ENCODE data around the gene LPP. TPM values are rescaled to one million over a fixed set of nuclear protein-coding genes. Genes with fewer than 3 reads are reported as not detected.

The LPP gene
- polyA plus RNA-seq, 3 donors, result 26.4 to 31.9 (median 28.6) TPM

DNA sequence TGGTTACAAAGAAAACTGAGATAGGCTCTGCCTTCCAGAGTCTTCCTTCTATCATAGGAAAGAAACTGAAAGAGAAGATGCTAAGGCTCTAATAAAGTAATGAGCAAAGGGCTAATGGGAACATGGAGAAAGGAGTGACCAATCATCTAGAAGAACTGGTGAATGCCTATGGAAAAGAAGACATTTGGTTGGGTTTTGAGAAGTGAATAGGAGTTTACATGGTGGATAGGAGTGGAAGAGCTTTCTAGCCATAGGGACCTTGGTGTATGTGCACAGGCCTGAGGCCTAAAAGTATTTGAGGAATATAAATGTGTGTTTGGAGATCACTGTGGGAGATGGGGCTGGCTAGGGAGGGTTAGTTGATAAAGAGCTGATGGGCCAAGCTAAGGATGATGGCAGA, 6.8 kb downstream of the LPP start:
- no peak for DNase-seq (ENCODE audit: extremely low read depth in 1 of 11, low read depth in 9 of 11, low spot score in 4 of 11)

DNA sequence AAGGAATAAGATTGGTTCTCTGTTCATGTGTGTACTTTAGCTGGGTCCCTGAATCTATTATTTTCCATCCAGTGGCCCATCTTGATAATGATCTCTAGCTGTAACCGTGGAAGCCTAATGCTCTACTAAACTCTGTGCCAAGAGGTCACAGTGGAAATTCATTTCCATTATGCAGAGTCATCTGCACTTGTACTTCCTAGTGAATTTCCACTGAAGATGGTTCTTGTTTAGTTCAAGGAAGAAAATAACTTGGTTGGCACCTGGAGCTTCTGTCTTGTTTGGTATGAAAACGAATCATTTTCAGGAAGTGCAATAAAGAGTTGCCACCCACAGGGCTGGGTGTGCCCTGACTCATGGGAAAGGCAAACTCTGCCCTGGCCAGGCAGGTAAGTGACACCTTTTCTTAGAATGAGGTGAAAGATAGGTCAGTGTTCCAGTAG, 10.3 kb downstream of the LPP start:
- DNase-seq (ENCODE audit: extremely low read depth in 1 of 11, low read depth in 9 of 11, low spot score in 4 of 11), result no peak

DNA sequence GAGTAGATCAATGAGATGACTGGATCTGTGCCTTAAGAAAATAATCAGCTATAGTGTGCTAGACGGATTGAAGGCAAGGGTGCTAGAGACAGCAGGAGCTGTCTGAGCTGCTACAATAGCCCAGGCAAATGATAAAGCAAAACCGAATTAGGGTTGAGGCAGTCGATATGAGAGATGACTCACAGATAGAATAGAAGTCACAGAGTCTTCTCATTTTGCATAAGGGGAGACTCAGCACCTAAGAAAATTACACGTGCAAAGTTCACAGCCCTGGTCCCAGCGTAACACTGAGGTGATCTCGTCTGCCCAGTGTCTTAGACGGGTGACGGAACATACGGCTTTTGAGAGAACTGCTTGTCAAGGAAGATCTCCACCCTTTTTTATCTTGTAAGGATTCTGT, 11.6 kb downstream of the LPP start:
- DNase-seq (ENCODE audit: extremely low read depth in 1 of 11, low read depth in 9 of 11, low spot score in 4 of 11), result no peak

DNA sequence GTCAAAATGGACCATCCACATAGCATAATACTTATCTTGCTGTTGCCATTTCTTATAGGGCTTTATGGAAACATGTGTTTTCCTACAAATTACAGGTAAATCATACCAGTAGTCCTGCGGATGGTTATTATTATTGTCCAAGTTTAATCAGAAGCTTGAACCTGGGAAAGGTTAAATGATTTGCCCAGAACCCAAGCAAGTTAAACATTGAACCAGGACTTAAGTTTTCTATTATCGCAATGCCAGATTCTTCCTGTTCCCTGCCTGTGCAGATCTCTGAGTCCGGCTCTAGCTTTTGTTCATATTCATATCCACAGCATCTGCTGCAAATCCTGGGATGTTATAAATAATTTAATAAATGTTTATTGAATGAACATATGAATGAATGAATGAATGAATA, 12.5 kb downstream of the LPP start:
- DNase-seq (ENCODE audit: extremely low read depth in 1 of 11, low read depth in 9 of 11, low spot score in 4 of 11), result no peak

DNA sequence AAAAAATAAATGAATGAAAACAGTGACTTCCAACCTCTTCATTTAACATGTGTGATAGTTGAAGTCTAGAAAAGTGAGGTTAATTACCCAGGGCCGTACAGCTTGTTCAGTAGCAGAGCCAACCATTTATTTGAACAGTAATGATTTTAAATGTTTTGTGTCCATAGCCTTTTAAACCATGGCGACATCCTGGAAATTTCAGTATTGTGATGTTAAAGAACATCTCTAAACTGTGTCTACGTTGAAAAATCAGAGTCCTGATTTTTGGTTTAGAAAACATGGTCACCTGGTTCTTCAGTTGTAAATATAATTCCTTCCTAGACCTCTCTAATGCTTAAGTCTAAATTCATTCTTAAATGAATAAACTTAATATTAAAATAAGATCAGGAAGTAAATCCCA, 14.2 kb downstream of the LPP start:
- no peak for DNase-seq (ENCODE audit: extremely low read depth in 1 of 11, low read depth in 9 of 11, low spot score in 4 of 11)

DNA sequence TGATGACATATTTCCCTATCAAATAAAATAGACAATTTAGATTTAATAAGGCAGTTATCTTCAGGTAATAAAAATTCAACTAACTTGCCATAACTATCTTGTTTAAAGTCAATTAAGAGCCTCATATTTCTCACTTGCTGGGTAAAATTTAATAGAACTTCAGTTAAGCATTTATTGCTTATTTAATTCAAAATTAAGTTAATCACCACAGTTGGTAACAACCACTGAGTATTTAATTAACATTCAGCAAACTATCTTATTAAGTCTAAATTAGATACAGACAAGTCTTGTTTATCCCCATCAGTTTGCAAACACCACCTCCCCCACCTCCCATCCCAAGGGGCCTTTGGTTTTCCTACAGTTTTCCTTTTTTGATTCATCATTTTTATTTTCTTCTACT, 14.7 kb downstream of the LPP start:
- DNase-seq (ENCODE audit: extremely low read depth in 1 of 11, low read depth in 9 of 11, low spot score in 4 of 11), result no peak

DNA sequence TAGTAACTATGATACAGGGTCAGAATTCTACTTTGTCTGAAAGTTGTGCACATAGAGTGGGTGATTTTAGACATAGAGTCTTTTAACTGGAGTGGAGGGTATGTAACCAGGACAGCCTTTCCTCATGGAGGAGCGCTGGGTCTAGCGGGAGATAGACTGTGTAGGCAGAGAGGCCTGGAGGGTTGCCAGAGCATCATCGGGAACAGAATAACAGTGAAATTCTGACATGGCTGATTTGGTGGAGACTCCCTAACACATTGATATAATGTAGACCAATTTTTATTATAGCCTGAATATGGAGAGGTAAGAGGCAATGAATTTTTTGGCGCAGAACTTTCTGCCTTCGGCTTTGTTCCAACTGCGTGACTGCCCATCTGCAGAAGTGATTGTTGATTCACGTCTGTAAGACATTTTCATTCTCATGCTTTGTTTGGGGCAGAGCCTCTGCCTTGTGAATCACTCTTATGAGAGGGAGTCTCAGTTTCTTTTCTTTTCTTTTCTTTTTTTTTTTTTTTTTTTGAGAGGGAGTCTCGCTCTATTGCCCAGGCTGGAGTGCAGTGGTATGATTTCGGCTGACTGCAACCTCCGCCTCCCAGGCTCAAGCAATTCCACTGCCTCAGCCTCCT, 16.0 kb downstream of the LPP start:
- no peak for DNase-seq (ENCODE audit: extremely low read depth in 1 of 11, low read depth in 9 of 11, low spot score in 4 of 11)

DNA sequence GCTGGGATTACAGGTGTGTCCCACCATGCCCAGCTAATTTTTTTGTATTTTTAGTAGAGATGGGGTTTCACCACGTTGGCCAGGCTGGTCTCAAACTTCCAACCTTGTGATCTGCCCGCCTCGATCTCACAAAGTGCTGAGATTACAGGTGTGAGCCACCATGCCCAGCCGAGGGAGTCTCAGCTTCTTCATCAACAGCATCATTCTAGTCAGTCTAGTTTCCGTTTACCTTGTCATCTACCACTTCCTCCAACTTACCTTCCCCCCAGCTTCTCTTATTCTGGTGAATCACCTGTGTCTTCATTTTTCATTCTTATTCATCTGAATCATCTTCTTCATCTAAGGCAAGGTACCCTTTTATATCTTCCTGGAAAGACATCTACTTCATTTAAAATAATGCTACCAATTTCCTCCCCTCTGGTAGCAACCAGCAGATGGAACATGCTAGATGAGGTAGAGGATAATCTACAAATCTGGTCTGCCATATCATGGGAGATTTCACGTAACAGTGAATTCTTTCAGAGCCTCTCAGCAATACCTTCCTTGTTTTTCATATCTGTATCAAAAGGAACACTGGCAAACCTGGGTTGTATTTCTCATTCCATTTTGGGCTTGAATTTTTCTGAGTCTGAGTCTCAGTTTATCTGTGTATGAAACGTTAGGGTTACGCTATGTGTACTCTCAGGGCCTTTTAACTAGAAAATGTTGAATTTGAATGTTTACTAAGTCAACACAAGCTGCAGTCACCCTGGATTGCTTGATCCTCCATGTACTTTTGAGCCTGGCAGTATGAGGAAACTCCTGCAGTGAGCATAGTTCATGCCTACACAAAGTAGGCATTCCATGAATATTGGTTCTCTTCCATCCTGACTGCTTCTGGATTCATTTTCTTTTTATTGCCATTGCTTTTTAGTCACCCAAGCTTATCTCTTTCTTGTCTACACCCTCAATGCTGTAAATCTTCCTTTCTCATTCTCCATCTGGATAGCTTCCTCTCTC, 16.8 kb downstream of the LPP start:
- DNase-seq (ENCODE audit: extremely low read depth in 1 of 11, low read depth in 9 of 11, low spot score in 4 of 11), result no peak

DNA sequence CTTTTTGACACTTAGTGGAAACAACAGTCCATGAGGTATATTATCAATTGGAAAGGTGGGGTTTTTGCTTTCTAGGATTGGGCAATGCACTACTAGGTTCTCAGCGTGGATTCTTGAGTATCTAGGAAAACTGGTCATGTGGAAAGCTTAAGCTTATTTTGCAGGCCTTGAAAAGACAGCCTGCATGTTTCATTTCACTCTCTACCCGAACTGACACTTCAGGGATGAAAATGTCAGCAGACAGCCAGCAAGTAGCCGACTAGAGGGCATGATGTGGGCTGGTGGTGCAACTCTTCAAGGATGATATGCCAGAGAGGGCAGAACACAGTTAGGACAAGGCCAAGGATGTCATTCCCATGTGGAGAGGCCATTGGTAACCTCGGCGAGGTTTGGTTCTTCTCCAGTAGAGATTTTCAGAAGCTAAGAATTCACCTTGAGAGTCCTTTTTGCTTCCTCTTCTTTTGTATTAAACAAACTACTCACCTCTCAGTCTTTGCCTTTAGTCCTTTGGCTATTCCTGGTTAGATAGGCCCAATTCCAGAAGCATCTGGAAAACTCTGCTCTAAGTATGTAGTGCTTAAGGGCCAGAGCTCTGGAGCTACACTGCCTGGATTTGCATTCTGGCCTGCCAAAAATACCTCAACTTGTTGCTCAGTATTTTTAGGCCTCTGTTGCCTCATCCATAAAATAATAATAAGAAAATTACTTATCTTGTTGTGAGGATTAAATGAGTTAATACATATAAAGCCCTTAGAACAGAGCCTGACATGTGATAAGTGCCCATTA, 17.9 kb downstream of the LPP start:
- no peak for DNase-seq (ENCODE audit: extremely low read depth in 1 of 11, low read depth in 9 of 11, low spot score in 4 of 11)

DNA sequence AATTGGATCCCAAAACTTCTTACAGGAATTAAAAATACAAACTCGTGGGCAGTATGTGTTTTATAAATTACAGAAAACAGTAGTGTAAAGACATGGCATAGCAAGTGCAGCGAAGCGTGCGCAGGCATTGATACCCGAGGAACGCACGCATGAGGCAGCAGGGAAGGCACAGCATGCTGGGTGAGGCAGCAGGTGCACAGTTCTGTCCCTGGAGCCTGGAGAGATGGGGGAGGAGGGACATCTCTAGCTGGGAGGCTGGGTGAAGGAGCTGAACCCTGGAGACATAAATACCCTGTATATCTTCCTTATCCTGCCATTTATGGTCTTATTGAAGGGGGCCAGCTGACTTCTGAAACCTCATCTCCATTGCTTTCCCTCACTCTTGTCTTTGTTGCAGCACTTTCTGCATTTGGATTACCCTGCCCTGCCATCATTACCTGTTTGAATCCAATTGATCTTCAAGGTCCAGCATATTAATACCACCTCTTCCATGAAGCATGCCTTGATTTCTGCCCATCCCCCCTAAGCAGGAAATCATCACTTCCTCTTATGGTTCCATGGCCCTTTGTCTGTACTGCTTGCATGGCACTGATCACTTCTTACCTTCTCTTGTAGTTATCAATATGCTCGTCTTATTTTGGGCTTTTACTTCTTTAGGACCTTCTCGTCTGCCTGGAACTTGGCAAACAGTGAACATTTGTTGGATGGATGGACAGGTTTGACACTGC, 20.5 kb downstream of the LPP start:
- peak in 3 of 11 donors; percentile 35 to 49 (median 36) for DNase-seq (ENCODE audit: extremely low read depth in 1 of 11, low read depth in 9 of 11, low spot score in 4 of 11)

DNA sequence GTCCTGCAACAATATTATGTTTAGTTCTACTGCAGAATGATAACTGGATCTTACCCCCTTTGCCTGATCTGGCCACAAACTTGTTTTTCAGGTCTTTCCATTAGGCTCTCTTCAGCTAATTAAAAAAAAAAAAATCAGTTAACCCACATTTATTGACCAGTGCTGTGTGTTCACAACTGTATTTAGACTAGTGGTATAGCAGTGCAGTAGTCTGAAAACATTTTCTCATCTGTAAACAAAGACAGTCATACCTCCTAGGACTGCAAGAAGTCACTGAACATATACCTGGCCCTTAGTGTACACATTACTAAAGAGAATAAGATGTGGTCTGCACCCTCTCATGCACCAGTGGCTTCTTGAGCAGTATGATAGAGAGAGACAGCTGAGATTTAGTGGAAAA, 22.5 kb downstream of the LPP start:
- DNase-seq (ENCODE audit: extremely low read depth in 1 of 11, low read depth in 9 of 11, low spot score in 4 of 11), result no peak

DNA sequence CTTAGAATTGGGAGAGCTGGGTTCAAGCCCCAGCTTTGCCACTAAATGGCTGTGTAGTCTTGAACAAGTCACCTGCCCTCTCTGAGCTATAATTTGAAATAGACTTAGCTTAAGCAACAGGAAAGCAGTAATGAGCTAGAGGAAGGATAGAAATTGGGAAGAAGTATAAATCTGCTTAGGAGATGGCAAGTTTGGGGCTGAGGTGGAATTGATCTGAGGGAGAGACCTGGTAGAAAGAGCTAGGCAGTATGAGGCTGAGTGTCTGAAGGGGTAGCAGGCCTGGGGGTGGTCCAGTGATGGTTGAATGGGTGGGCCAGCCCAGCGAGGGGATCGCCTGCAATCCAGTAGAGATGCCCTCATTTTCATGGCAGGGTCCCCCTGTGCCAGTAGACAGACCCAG, 22.9 kb downstream of the LPP start:
- no peak for DNase-seq (ENCODE audit: extremely low read depth in 1 of 11, low read depth in 9 of 11, low spot score in 4 of 11)

DNA sequence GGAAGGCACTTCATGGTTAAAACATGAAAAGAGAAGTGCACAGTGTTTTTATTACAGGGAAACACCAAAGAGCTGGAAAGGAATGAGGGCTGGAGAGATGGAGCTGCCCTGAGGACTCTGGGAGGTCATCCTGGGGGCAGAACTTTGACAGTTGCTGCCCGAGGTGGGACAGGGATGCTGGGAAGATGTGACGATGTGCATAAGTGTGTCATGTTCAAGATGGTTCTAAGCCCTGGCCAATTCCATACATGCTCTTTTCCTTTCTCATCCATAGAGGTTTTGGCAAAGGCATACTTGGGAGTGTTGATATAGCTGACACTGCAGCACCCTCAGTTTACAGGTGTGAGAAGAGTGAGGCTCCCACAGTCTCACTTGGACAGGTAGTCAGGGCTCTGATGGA, 23.8 kb downstream of the LPP start:
- DNase-seq (ENCODE audit: extremely low read depth in 1 of 11, low read depth in 9 of 11, low spot score in 4 of 11), result no peak

DNA sequence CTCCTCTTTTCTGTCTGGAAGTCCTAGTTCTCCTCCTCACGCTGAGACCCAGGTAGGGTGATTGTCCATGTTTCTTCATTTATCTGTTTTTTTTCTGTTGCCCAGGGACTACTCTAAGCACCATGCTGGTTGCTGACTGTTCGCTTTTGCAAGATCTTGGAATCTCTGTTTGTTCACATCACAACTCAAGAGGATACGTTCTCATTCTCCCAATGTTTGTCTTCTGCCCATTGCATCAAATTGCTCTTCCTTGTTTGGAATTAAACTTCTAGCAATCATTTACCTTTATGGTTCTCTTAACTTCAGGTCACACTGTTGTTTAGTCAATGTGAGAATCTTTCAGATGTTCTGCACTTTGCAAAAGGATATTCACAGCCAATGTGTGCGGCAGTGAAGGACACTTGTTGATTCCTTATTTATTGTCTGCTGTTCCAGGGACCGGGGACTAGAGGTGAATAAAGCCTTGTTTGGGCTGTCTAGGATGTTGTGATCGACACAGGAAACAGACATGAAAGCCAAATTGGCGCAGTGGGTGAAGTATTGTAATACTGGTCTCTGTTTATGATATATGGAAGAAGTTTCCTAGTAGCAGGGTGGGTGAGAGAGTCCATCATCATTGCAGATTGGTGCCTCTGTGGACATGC, 24.5 kb downstream of the LPP start:
- no peak for DNase-seq (ENCODE audit: extremely low read depth in 1 of 11, low read depth in 9 of 11, low spot score in 4 of 11)

DNA sequence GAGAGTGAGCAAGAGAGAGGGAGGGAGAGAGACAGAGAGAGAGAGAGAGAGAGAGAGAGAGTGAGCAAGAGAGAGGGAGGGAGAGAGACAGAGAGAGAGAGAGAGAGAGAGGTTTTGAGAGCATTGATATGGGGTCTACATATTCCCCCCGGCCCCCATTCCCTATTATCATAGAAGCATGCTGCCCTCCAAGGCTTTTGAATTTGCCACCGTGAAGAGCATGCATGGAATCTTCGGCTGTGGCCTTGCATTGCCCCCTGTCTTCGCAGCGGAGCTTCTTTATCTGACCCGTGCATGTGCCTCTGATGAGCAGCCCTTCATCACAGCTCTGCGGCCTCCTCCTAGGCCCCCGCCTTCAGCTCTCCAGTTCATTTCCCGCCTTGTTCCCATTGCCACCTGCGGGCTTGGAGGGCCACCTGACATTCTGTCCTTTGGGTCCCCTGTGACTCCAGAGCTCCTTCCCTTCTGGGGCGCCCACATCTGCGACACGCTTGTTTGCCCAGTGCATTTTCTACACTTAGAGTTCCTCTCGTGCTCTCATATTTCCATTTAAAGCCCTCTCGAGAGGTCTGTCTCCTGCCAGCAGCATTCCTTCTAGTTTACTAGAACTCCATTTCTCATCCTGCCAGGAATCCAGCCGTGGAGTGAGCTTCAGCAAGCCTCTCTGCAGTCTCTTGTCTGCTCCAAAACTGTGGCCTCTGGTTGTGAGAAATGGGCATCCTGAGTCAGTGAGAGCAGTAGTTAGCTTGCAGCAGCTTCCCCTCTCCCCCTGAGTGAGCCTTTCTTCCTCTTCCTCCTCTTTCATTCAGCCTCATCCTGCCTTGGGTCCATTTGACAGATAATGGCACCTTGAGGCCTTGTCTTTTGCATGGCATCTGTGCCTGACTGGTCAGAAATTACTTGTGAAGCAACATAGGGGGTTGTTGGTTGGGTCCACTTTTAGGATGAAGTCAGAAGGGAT, 25.3 kb downstream of the LPP start:
- DNase-seq (ENCODE audit: extremely low read depth in 1 of 11, low read depth in 9 of 11, low spot score in 4 of 11), result peak in 1 of 11 donors; percentile 13

DNA sequence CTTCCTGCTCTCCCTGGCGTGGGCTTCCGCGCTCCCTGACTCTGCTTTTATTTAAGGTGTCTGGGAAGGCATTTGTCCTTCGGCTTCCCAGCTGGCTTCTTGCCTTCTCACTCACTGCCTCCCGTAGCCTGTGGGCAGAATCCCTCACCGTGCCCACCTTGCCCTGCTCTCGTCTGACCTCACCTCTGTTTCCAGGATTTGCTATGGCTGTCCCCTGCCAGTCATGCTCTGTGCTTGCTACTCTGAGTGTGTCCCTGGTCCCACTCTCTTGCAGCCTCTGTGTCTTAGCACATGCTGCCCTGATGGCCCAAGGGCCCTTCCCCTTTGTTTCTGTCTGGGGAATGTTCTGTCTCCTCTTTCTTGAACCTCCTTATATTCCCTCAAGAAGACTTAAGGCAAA, 26.2 kb downstream of the LPP start:
- DNase-seq (ENCODE audit: extremely low read depth in 1 of 11, low read depth in 9 of 11, low spot score in 4 of 11), result no peak

DNA sequence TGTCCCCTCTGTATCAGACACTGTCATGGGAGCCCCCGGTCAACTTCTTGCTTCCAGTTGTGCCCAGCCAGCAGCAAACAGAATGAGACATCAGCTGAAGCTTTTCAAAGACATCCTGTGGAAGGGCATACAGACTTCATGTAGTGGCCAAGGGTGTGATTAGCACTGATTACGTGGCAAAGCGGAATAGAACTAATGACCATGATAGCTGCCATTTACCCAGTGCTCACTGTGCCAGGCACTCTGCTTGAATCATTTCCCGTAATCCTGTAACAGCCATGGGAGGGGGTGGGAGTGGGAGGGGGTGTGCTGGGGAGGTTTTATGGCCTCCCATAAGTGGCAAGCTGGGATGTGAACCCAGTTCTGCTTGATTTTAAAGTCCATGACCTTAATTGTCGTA, 29.5 kb downstream of the LPP start:
- no peak for DNase-seq (ENCODE audit: extremely low read depth in 1 of 11, low read depth in 9 of 11, low spot score in 4 of 11)

DNA sequence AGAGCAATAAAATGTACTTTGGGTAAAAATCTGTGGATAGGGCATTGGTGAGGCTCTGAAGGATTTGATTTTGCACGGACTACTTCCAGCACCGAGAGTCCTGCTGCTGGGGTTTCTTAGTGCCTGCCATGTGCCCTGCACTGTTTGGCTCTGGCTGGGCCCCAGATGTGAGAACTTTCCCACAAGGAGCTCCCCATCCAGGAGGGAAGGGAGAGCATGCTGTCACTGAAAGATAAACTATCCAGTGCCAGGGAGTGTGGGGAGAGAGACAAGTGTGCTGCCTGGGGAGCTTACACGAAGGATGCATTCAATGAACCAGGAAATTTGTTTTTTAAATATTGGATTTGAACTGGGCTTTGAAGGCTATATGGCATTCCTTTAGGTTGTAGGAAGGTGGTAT, 30.2 kb downstream of the LPP start:
- DNase-seq (ENCODE audit: extremely low read depth in 1 of 11, low read depth in 9 of 11, low spot score in 4 of 11), result no peak

Measured in renal cortex interstitium (tissue), 11 donors.